ENCODE data around the gene APLN.

APLN gene

GRCh38 chrX:129655547-129656249 lies 942 bp upstream of the APLN start:
- H3K4me3 ChIP-seq (ENCODE audit: low read depth, low read length): no peak overlapping the region
- no peak for DNase-seq (ENCODE audit: low read depth)
- peak; percentile 53 for TF ChIP-seq CTCF (IDR thresholded peaks at IDR 0.05; ENCODE audit: control insufficient read depth, extremely low read depth, insufficient read depth)

- DNase-seq (ENCODE audit: low read depth): no peak
- H3K4me3 ChIP-seq (ENCODE audit: low read depth, low read length): peak overlapping the region; percentile 56
- TF ChIP-seq CTCF (IDR thresholded peaks at IDR 0.05; ENCODE audit: control insufficient read depth, extremely low read depth, insufficient read depth): no peak
These were observed 645 bp downstream of the APLN start for GRCh38 chrX:129653971-129654651.

DNA sequence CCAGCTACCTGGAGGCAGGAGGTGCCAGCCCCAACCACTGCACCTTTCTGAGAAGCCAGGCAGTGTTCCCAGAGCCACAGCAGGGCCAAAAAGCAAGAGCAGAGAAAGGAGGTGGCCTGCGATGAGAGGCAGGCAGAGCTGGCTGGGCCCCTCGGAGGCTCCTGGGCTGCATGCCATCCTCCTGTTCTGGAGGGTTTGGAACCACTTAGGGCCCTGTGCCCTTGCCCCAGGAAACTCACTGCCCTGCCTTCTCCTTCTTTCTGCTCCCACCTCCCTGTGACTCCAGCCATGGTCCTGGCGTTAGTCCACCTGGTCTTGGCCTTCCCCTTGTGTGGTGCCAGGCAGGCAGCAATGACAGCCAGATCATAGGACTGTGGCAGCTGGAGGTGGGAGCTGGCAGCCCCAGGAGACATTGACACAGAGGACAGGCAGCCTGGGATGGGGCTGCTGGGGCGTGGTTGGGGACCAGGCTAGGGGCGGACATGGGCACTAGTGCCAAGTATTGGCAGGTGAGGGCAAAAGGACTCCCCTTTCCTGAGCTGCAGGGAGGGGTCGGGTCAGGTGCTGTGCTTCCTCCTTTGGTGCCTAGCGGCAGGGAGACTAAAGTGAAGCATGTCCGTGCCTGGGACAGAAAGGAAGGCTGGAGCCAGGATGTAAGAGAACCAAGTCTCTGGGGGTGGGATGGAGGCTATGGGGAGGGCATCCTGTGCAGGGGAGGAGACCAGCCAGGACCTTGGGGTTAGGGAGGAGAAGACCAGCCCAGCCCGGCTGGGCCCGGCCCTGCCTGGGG lies 1.4 kb downstream of the APLN start:
- no peak for TF ChIP-seq CTCF (IDR thresholded peaks at IDR 0.05; ENCODE audit: control insufficient read depth, extremely low read depth, insufficient read depth)
- no peak for DNase-seq (ENCODE audit: low read depth)
- H3K4me3 ChIP-seq (ENCODE audit: low read depth, low read length): peak overlapping the region; percentile 56

DNA sequence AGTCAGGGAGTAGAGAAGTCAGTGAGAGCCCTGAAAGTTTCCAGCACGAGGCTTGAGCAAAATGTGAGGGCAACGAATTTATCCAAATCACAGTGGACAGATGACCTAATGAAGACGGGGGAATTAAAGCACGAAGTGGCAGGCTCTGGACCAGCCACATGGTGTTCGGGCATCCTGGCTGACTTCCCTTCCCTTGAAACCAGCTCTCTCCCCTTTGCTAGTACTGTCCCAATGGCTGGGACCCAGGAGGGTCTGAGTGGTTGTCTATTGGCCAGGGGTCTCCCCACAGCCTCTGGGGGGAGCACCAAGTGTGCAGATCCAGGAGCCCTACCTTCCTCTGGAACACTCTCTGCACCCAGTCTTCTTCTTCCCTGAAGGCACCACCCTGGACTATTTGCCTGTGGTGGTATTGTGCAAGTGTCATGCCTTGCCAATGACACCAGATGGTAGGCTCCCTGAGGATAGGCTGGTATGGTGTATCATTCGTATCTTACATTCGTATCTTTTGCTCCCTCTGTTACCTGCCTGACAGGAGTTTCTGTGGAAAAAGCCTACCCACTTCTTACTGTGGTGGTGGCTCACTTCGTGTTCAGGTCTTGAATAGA lies 2.1 kb downstream of the APLN start:
- no peak for TF ChIP-seq CTCF (IDR thresholded peaks at IDR 0.05; ENCODE audit: control insufficient read depth, extremely low read depth, insufficient read depth)
- no peak overlapping the region; the same call in 1 of the 2 replicates for H3K4me3 ChIP-seq (ENCODE audit: low read depth, low read length)
- DNase-seq (ENCODE audit: low read depth): no peak

GRCh38 chrX:129651756-129652564 lies 2.8 kb downstream of the APLN start:
- DNase-seq (ENCODE audit: low read depth): peak; percentile 48
- no peak for TF ChIP-seq CTCF (IDR thresholded peaks at IDR 0.05; ENCODE audit: control insufficient read depth, extremely low read depth, insufficient read depth)
- H3K4me3 ChIP-seq (ENCODE audit: low read depth, low read length): no peak overlapping the region

Data from LNCaP clone FGC (cell line).